ENCODE measurements around the gene SCUBE2.

DNA sequence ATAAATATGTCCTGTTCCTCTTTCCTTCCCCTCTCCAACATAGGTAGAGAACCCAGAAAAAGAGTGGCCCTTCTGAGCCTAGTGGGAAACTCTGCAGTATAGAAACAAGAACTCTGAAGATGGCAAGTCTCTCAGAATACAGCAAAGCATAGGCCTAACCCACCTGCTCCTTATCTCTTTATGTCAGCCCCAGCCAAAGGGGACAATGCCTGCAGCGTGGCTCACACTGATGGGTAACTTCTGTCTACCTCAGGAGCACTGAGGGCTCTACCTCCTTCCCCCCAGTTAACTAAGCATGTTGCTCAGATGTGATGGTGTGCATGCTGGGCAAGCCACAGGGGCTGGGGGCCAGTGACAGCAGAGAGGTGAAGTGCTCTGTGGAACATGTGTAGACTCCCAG is 82.7 kb downstream of the SCUBE2 start:
- TF ChIP-seq, protein P1, sequence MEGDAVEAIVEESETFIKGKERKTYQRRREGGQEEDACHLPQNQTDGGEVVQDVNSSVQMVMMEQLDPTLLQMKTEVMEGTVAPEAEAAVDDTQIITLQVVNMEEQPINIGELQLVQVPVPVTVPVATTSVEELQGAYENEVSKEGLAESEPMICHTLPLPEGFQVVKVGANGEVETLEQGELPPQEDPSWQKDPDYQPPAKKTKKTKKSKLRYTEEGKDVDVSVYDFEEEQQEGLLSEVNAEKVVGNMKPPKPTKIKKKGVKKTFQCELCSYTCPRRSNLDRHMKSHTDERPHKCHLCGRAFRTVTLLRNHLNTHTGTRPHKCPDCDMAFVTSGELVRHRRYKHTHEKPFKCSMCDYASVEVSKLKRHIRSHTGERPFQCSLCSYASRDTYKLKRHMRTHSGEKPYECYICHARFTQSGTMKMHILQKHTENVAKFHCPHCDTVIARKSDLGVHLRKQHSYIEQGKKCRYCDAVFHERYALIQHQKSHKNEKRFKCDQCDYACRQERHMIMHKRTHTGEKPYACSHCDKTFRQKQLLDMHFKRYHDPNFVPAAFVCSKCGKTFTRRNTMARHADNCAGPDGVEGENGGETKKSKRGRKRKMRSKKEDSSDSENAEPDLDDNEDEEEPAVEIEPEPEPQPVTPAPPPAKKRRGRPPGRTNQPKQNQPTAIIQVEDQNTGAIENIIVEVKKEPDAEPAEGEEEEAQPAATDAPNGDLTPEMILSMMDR (conservative IDR thresholded peaks at IDR 0.05 in 1 of 2, IDR thresholded peaks at IDR 0.05 in 1 of 2; ENCODE audit: extremely low read depth in 1 of 2, insufficient read depth in 1 of 2, low read depth in 1 of 2, low read length in 2 of 2), result no peak
- TF ChIP-seq EZH2 (IDR thresholded peaks at IDR 0.05; ENCODE audit: borderline replicate concordance, low read length), result no peak

Measured in mammary epithelial cell (primary cell).